ENCODE results near the gene SLC25A29. TPM values are rescaled to one million over a fixed set of nuclear protein-coding genes. Genes with fewer than 3 reads are reported as not detected.

Gene SLC25A29
- total RNA-seq, 2 donors from 2014 or later, result 234 to 263 TPM

DNA sequence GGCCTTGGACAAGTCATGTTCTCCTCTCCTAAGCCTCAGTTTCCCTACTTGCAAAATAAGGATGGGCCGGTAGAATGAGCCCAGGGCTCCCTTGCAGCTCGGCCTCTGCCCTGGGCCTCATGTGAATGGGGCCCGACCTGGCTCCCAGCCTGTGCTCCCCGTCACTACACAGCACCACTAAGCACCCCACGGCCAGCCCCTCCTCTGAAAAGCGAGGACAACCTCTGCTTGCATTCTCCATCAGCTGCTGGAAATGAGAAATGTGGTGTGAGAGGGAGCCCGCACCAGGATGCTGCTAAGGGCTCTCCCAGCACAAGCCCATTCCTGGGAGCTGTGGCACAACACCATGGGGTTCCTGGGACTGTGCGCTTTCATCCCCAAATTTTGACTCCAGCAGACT, 27.1 kb upstream of the SLC25A29 start:
- peaks cover 39% of the 10 kb centered on the region for H3K36me3 Mint-ChIP-seq (ENCODE audit: low read depth)
- Histone ChIP-seq H3K36me3 (ENCODE audit: control insufficient read depth, insufficient read depth, low read length) (peaks cover 54% of the 10 kb centered on the region), H3K9me3 (ENCODE audit: control insufficient read depth, low read length) (no peaks in the 10 kb centered on the region), H3K27me3 (ENCODE audit: control insufficient read depth, insufficient read depth, low read length, poor library complexity, severe bottlenecking) (no peaks in the 10 kb centered on the region), H3K4me3 (ENCODE audit: low read length) (no peak overlapping the region), H3K9ac (ENCODE audit: extremely low read depth, low read length, poor library complexity, severe bottlenecking) (no peak overlapping the region), H3K4me1 (ENCODE audit: control insufficient read depth, insufficient read depth, low read length) (no peaks in the 10 kb centered on the region), H3K27ac (ENCODE audit: low read depth, low read length) (no peak overlapping the region)
- no peak overlapping the region for H3K27ac Mint-ChIP-seq
- H3K4me3 Mint-ChIP-seq, result no peak overlapping the region
- no peak for DNase-seq
- no peaks in the 10 kb centered on the region for H3K27me3 Mint-ChIP-seq (ENCODE audit: insufficient read depth)
- H3K4me1 Mint-ChIP-seq, result no peaks in the 10 kb centered on the region
- H3K9me3 Mint-ChIP-seq, result no peaks in the 10 kb centered on the region
- 94 to 100% methylated on average over 2 to 8 of the region's 8 CpGs for WGBS, 2 experiments (ENCODE audit: insufficient coverage in 1 of 2, insufficient read length in 1 of 2)
- no peak for TF ChIP-seq CTCF (conservative IDR thresholded peaks at IDR 0.05)

- Histone ChIP-seq H3K9ac (ENCODE audit: extremely low read depth, low read length, poor library complexity, severe bottlenecking) (no peak overlapping the region), H3K36me3 (ENCODE audit: control insufficient read depth, insufficient read depth, low read length) (peaks cover 49% of the 10 kb centered on the region), H3K4me3 (ENCODE audit: low read length) (no peak overlapping the region), H3K27ac (ENCODE audit: low read depth, low read length) (no peak overlapping the region), H3K27me3 (ENCODE audit: control insufficient read depth, insufficient read depth, low read length, poor library complexity, severe bottlenecking) (no peaks in the 10 kb centered on the region), H3K9me3 (ENCODE audit: control insufficient read depth, low read length) (no peaks in the 10 kb centered on the region), H3K4me1 (ENCODE audit: control insufficient read depth, insufficient read depth, low read length) (no peaks in the 10 kb centered on the region)
- Mint-ChIP-seq H3K27ac (no peak overlapping the region), H3K27me3 (ENCODE audit: insufficient read depth) (no peaks in the 10 kb centered on the region), H3K4me3 (no peak overlapping the region), H3K36me3 (ENCODE audit: low read depth) (peaks cover 34% of the 10 kb centered on the region), H3K9me3 (no peaks in the 10 kb centered on the region), H3K4me1 (no peaks in the 10 kb centered on the region)
- WGBS, 2 experiments (ENCODE audit: insufficient coverage in 1 of 2, insufficient read length in 1 of 2), result 78 to 79% methylated on average over 6 to 8 of the region's 8 CpGs
- no peak for DNase-seq
- TF ChIP-seq CTCF (conservative IDR thresholded peaks at IDR 0.05), result no peak
These were observed 26.6 kb upstream of the SLC25A29 start for GRCh38 chr14:100332797-100333196.

DNA sequence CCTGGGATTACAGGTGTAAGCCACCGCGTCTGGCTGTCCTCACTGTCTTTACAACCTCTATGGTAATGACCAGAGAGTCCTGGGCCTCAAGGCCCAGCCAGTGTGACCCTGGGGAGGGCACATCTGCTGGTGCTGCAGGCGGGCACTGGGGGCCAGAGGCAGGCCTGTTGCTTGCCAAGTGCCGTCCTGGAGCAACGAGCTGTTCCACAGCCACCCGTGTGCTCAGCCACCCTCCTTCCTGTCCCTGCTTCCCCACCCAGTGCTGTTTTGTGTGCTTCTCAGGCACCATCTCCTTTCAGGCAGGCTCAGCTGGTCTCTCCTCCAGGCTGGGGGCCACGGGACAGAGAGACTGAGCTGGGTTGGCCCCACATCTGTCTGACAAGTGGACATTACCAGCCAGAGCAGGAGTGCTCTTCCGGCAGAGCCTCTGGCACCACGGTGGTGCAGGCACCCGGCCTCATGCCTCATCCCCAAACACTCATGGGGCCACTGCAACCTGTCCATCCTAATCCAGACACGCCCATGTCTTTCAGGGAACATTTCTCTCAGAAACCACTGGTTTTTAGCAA, 25.9 kb upstream of the SLC25A29 start:
- Histone ChIP-seq H3K27ac (ENCODE audit: low read depth, low read length) (no peak overlapping the region), H3K36me3 (ENCODE audit: control insufficient read depth, insufficient read depth, low read length) (peaks cover 42% of the 10 kb centered on the region), H3K4me1 (ENCODE audit: control insufficient read depth, insufficient read depth, low read length) (no peaks in the 10 kb centered on the region), H3K9me3 (ENCODE audit: control insufficient read depth, low read length) (no peaks in the 10 kb centered on the region), H3K4me3 (ENCODE audit: low read length) (no peak overlapping the region), H3K9ac (ENCODE audit: extremely low read depth, low read length, poor library complexity, severe bottlenecking) (no peak overlapping the region), H3K27me3 (ENCODE audit: control insufficient read depth, insufficient read depth, low read length, poor library complexity, severe bottlenecking) (no peaks in the 10 kb centered on the region)
- no peaks in the 10 kb centered on the region for H3K4me1 Mint-ChIP-seq
- H3K27me3 Mint-ChIP-seq (ENCODE audit: insufficient read depth), result no peaks in the 10 kb centered on the region
- no peak for TF ChIP-seq CTCF (conservative IDR thresholded peaks at IDR 0.05)
- DNase-seq, result no peak
- H3K4me3 Mint-ChIP-seq, result no peak overlapping the region
- 93 to 95% methylated on average over 8 to 11 of the region's 11 CpGs for WGBS, 2 experiments (ENCODE audit: insufficient coverage in 1 of 2, insufficient read length in 1 of 2)
- peaks cover 29% of the 10 kb centered on the region for H3K36me3 Mint-ChIP-seq (ENCODE audit: low read depth)
- peak overlapping the region; percentile 39 for H3K27ac Mint-ChIP-seq
- no peaks in the 10 kb centered on the region for H3K9me3 Mint-ChIP-seq

Data from endodermal cell (in vitro differentiated cells).